Adipose tissue (tissue), 3 donors: Measurements from ENCODE around the gene CD47. TPM values are rescaled to one million over a fixed set of nuclear protein-coding genes. Genes with fewer than 3 reads are reported as not detected.

ENCODE experiments used
- H3K27ac ChIP-seq: one replicate; pipeline ENCODE4 v1.5.1; 2013; ENCODE audit warnings: low read depth, low read length
- WGBS, 3 donors: extraction: QIAGEN DNeasy Blood & Tissue Kit; methylation state at CpG; one replicate each; pipeline ENCODE4 v1.1.7; 2013; 5-methylcytosine and 5-hydroxymethylcytosine counted together
- polyA plus RNA-seq, 3 donors: library from polyadenylated mRNA; stranded (reverse); fragments of 200-250 nt; gene quantifications; one replicate each; pipeline ENCODE4 v1.2.3, GENCODE V29; 2013
- donor health status: healthy with polysubstance abuse.
- donor health status: Bipolar disorder and iron deficiency.
- donor health status: healthy.

Gene CD47
- polyA plus RNA-seq, 3 donors = 18.0 to 27.0 (median 21.1) TPM

DNA sequence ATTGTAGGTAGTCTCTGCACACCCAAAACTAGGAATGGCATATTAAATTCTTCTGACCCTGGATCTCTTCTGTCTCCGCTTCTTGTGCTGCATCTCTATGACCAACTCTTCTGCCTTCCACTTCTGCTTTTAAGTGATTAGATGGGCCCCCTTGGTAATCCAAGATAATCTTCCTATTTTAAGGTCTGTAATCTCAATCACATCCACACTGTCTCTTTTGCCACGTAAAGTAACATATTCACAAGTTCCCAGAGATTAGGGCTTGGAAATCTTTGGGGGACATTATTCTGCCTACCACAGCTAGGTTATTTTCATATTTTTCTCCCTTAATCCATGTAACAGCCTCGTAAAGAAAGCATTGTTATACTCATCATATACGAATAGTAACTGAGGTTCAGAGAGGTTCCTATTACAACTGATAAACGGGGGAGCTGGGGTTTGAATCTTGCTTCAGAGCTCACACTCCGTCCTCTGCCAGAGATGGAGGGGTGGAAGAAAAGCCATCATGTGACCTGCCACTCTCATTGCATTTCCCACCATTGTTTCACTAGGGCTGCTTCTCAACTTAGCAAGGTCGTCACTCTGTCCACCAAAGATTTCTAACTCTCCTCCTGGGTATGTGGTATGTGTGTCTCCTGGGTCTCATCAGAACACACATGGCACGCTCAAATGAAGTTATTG lies 6.6 kb upstream of the CD47 start:
- H3K27ac ChIP-seq = no peak overlapping the region
- 71 to 92% (median 74%) methylated on average over 8 of the region's 8 CpGs for WGBS, 3 donors

DNA sequence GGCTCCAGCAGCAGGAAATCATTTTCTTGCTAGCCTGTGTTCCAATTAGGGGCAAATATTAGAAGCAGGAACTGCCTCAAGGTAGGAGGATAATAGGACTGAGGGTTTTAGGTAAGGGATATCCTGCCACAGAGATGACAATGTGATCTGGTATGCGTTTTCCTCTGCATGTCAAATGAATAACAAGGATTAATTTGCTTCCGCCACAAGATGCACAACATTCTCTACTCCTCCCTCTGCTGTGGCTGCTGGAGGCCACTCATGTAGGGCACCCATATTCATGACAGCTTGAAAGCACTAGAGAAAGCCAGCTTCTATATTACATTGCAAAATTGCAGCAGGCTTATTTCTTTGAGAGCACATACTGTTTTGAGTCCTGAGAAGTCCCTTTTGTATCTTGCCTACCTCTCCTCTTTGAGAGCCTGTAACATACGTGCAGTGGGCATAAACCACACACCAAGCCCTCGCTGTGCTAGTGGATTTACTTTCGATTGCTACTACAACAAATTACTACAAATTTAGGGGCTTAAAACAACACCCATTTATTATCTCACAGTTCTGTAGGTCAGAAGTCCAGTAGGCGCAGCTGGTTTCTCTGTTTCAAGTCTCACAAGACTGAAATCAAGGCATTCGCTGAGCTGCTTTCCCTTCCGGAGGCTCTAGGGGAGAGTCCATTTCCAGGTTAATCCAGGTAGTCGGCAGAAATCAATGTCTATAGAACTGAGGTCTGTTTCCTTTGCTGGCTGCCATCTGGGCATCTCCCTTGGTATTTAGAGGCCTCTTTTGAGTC lies 5.9 kb upstream of the CD47 start:
- no peak overlapping the region for H3K27ac ChIP-seq
- 40 to 91% (median 83%) methylated on average over 9 of the region's 9 CpGs for WGBS, 3 donors

DNA sequence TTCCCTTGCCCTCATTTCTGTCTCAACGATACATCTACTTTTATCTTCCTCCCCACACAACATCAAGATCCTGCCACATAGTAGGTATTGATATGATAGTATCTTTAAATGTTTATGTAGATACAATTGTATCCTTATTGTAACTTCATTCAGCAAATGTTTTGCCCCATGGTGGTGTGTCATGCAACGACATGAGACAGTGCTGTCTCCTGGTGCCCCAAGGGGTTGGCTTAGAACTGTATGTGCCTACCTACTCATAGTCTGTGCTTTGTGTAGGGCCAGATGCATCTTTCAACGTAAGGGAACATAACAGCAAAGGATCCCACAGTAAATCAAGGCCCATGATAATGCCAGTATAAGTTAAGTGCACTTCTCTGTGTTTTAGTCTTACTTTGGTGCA lies 2.8 kb upstream of the CD47 start:
- H3K27ac ChIP-seq = no peak overlapping the region
- 81 to 90% (median 87%) methylated on average over 3 of the region's 3 CpGs for WGBS, 3 donors

DNA sequence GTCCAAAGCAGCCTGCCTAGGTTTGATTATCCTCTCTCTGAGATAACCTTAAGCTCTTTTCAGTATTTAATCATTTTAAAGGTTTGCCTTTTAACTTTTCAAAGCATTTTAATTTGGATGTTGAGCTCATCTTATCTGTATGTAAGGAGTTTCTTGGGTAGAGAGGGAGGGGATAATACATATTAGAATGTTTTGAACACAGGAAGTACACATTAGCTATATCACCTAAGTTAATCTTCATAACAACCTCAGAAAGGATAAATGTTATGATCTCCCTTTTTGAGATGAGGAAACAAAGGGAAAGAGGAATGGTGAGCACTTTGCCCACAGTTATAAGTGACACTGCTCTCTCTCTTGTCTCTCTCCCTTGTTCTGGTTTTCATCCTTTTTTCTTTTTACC lies 2.2 kb upstream of the CD47 start:
- H3K27ac ChIP-seq = no peak overlapping the region

DNA sequence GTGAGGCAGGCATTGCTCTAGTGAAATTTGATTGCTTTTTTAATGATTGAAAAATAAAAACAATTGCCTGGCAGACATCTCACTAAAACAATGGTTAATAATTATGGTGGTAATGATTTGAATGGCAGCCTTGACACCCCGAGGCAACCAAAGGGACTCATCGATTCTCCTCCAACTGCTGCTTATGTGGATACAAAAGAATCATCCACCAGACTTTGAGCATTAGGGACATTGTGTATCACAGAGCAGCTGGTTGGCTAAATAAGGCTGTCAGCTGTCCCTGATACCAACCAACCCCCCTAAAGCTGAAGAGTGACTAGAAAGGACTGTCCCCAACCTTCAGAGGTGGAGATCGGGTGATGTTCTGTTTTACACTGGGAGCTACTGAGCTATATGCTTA lies 1.7 kb upstream of the CD47 start:
- H3K27ac ChIP-seq = no peak overlapping the region
- WGBS, 3 donors = 87 to 92% (median 91%) methylated on average over 3 of the region's 3 CpGs

DNA sequence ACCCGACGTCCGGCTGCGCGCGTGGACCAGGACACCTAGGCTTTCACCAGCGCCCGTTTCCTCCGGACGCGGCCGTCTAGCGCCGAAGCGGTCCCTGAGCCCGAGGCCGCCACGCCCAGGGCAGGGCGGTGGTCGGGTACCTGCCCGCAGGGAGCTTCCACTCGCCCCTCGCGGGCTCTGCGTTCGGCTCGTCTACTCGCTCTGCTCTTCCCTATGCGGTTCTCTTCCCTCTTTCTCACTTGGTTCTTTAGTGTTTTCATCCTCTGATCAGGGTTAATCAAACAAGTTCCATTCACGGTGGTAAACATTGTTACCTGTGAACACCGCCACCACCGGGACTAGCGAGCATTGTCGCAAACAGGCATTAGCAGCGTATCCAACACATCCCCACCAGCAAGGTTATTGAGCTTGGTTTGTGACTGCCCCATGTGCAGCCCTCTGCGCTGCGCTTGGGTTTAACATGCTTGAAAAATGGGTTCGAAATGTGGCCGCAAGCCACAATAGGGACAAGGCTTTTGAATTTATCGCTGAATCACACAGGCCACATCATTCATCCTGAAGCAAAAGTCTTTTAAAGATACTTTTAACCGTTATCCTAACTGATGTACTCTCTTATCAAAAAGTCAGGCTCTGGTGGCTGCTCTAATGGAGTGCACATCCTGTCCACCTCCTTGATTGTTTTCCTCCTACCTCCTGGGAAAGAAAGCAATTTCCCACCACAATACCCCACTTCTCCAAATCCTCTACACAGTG lies 843 bp upstream of the CD47 start:
- 17 to 30% (median 30%) methylated on average over 41 of the region's 41 CpGs for WGBS, 3 donors
- no peak overlapping the region for H3K27ac ChIP-seq

DNA sequence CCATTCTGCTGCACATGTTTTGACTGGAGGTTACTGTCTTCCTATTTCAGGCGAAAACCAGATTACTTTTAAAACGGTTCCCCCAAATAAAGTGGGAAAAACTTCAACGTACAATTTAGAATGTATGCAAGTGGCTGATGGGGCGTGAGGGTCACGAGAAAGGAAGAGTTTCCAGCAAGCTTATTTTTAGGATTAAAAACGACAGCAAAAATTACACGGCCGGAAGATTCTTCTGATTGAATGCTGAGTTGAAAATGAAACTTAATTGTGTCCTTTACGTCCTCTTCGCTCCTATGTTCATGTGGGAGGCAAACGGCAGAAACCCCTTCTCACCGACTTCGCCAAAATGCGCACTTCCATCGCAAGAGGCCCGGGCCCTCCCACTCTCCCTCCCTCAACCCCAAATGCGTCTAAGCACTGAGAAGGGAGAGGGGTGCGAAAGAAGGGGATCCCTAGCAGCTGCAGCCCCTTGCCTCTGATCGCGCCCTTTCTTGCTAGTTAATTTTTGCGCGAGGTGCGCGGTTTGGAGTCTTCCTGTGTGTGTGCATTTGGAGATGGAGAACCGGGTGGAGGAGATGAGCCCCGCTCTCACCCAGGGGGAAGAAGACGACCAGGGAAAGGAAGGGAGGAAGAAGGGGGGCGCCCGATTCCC lies 656 bp downstream of the CD47 start:
- H3K27ac ChIP-seq = peak overlapping the region; percentile 78
- 0% methylated on average over 29 of the region's 29 CpGs for WGBS, 3 donors

DNA sequence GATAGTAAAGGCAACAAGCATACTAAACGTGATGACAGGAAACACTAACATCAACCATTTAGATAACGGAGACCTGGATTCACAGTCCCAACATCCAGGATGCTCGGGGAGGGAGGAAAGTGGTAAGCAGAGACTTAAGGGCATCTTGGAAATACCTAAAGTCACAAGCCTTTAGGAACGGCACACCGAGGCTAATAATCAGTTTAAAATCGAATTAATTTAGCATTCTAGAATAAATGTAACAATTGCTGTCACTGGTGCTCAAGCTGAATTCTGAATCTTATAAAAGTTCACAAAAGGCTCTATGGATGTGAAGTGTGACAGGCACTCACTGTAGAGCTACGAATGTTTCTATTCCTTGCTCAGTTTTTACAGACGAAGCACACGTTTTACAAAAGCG lies 1.3 kb downstream of the CD47 start:
- H3K27ac ChIP-seq = no peak overlapping the region
- 2 to 13% (median 3%) methylated on average over 10 of the region's 10 CpGs for WGBS, 3 donors

DNA sequence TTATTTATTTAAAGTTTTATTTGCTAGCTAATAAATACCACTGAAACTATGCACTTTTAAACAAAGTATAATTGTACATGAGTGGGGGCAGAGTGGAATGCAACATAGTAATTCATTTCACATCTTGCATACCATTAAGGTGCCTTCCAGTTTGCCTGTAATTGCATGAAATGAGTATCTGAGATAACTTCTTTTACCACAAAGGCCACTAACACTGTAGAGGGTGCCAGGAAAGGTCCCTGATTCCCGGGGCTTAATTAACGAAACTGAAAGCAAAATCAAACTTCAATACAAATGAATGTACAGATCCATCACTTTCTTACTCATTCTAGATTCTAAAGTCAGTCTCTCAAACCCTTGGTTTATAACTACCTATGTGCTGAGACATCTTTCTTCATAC lies 2.1 kb downstream of the CD47 start:
- H3K27ac ChIP-seq = no peak overlapping the region

DNA sequence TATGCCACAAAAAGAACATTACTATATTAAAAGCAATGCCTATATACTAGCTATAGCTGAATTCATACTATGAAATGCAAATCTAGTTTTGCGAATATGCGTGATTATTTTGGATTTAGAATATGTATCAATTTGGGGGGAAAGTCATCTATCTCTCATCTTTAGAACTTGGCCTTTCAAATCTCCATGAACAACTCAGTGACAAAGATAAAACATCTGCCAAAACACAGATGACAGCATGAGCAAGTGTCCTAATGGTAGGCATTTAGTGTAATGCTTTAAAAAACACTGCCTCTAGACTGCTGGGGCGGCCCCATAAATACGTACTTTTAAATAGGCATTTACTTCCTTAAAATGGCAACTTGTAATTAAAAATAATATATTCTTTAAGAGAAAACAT lies 2.7 kb downstream of the CD47 start:
- WGBS, 3 donors = 78 to 98% (median 85%) methylated on average over 4 of the region's 4 CpGs
- H3K27ac ChIP-seq = no peak overlapping the region

More for the DNA sequence above, 2.1 kb downstream of the CD47 start:
- 4 to 51% (median 10%) methylated on average over 2 of the region's 2 CpGs for WGBS, 3 donors

DNA sequence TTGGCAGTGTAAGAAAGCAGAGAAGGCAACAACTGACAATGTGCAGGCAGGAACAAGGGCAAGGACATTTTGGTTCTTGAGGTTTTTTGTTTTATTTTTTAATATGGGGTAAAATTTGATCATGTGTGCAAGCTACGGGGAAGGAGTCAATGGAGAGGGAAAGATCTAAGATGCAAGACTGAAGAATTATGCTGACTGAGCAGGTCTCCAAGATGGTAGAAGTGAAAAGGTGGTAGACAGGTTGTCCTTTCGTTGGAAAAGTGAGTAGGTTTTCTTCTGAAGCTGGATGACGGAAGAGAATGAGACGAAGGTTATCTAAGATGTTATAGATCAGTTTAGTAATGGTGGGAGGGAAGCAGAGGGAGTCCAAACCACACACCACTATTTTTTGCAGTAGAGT lies 4.2 kb downstream of the CD47 start:
- H3K27ac ChIP-seq = no peak overlapping the region

DNA sequence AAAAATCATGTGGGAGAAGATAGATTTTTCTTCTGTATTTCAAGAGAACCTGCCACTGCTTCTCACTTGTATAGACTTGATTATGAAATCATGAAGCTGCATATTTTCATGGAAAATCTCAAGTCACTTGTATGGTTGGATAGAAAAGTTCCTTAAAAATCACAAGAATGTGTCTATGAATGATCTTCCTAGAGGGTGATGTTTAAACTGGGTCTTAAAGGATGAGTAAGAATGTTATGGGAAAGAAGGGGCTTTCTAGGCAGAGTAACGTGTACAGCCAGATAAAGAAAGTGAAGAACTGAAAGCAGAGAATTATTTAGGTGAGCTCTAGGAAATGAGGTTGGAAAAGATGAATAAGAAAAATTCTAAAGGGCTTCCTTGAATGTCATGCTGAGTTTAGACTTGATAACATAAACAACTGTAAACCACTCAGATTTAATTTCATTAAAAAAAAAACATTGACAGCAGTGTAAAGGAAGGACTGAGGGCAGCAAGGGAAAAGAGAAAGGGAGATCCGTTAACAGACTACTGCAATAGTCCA lies 5.0 kb downstream of the CD47 start:
- no peak overlapping the region for H3K27ac ChIP-seq
- 82 to 94% (median 88%) methylated on average over 2 of the region's 2 CpGs for WGBS, 3 donors

More for the DNA sequence above, 4.2 kb downstream of the CD47 start:
- WGBS, 3 donors = 88 to 90% (median 90%) methylated on average over 4 of the region's 4 CpGs

DNA sequence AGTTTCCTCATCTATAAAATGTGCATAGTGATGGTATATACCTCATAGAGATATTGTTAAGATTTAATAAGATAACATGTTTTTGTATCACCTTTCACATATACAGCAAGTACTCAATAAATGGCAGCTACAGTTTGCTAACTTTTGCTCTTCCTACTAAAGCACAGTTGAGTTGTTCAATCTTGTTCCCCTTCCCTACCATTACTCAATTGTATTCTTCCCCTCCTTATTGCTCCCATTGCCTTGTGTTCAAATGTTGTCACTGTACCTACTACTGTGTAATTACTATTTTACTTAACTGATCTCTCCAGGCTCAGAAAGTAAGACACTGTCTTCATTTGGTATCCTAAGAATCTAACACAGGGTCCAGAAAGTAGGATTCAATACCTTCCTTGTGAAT lies 5.5 kb downstream of the CD47 start:
- no peak overlapping the region for H3K27ac ChIP-seq

DNA sequence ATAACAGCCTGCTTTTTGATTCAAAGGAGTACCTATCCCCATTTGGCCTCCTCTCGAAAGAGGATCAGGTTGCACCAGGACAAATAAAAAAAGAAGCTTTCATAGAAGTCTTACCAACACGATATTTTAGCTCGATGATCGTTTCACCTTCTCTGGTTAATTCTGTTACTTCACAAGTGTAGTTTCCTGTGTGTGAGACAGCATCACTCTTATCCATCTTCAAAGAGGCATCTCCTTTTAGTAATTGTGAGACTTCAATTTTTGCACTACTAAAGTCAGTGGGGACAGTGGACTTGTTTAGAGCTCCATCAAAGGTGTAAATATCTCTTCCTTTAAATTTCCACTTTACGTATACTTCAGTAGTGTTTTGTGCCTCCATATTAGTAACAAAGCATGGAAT lies 11.0 kb downstream of the CD47 start:
- H3K27ac ChIP-seq = no peak overlapping the region
- WGBS, 3 donors = 83 to 90% (median 88%) methylated on average over 5 of the region's 5 CpGs

DNA sequence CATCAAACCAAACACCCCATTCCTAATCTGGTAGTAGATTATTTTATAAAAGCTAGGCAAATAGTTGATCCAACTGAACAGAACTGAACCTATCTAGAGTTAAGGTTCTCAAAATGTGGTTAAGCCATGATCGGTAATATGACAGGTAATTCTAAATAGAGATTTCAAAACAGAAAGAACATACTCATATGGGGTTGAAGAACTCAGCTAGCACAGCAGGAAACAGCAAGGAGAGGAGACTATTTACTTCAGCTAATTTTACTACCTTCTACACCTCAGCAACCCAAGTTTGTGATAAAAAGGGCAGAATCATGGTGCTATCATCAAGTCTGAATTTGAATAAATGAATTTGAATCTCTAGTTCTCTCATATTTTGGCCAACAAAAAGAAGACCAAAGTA lies 11.8 kb downstream of the CD47 start:
- H3K27ac ChIP-seq = no peak overlapping the region
- WGBS, 3 donors = 88 to 97% (median 89%) methylated on average over 1 of the region's 1 CpG

DNA sequence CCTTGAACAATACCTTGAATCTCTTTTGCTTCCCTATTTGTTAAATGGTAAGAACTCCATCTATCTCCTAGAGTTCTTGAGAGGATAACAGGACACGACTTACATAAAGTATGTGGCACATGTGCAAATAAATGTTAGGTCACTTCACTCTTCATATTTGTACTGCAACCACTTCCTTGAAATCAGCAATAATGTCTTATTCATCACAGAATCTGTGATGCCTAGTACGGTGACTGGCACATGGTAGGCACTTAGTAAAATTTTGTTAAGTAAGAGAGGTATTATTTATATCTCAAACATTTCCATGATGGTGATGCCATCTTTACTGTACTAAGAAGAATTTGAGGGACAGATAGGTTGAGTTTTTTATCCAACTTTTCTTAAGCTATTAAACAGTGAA lies 14.3 kb downstream of the CD47 start:
- no peak overlapping the region for H3K27ac ChIP-seq
- WGBS, 3 donors = 73 to 90% (median 75%) methylated on average over 2 of the region's 2 CpGs

DNA sequence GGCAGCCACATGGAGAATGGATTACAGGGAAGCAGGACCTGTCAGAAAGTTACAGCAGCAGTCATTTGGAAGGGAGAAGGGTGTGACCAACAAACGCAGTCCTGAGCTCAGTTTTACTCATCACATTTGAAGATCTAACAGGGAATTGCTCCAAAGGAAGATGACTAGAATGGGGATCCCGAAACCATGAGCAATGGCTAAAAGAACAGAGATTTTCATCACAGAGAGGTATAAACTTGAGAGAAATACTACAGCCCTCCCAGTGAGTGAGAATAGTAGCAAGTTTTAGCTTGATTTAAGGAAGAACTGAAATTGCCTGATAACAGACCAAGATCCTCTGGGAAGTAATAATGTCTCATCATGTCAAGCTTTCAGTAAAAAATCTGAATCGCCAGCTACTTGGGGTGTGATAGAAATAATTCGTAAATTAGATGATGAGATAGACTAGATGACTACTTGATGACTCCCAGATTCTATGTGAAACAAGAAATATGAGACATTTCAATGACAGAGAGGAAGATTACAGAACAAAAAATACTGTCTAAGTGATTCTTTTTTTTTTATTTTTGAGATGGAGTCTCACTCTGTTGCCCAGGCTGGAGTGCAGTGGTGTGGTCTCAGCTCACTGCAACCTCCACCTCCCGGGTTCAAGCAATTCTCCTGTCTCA lies 16.9 kb downstream of the CD47 start:
- no peak overlapping the region for H3K27ac ChIP-seq
- 82 to 97% (median 87%) methylated on average over 5 of the region's 5 CpGs for WGBS, 3 donors

DNA sequence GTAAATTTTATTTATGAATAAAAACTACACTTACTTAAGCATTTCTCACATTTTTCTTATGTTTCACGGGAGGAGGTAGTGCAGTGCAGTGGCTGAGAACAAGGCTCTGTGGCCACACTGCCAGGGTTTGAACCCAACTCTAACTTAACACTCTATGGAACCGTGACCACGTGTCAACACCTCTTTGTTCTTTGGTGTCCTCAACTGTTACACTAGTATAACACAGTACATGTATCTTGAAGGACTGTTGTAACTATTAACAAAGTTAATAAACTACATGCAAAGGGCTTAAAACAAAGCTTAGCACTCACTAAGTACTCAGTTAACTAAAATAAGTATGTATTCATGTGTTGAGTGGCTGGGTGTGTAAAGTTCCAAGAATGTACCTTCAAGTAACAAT lies 19.5 kb downstream of the CD47 start:
- H3K27ac ChIP-seq = no peak overlapping the region
- WGBS, 3 donors = 89 to 98% (median 93%) methylated on average over 3 of the region's 3 CpGs
